HepG2 (cell line): ENCODE data around the gene LAMC3. TPM values are rescaled to one million over a fixed set of nuclear protein-coding genes. Genes with fewer than 3 reads are reported as not detected.

Experiments
- ATAC-seq: fragments of 200-7000 bp; cut with Tn5 transposase; 3 replicates; pipeline ENCODE4 v1.9.1; 2020; ENCODE audit warnings: mild to moderate bottlenecking, moderate library complexity
- BruUV-seq: library from RNA; stranded (reverse); fragments of 400-500 nt; replicated peaks from 2 replicates; lab custom pipeline; 2021; lab: Mats Ljungman, UMichigan
- CTCF ChIA-PET: fragments of 300-600 bp; formaldehyde crosslinking; extraction: SDS; loops from one replicate; lab custom pipeline; 2021; ENCODE audit warnings: low total read pairs, inconsistent platforms, low intra/inter-chr PET ratio; lab: Yijun Ruan, JAX
- POLR2A ChIA-PET: fragments of 350-600 bp; sonication (Branson Sonifier 250); formaldehyde crosslinking; loops from one replicate; lab custom pipeline; 2020; ENCODE audit warnings: antibody characterized with exemption, inconsistent platforms; lab: Yijun Ruan, JAX
- DNase-seq: peaks from one replicate; pipeline ENCODE4 v3.0.0-alpha.2; 2015; ENCODE audit warnings: low spot score
- FAIRE-seq: peaks from 3 replicates; lab custom pipeline; 2011; peaks lifted over from hg19 to GRCh38; lab: Jason Lieb, UNC
- H2AFZ ChIP-seq: one replicate; pipeline ENCODE4 v1.6.1; 2011; ENCODE audit warnings: low read length, inconsistent platforms
- H3K27ac ChIP-seq: fragments of 300-600 bp; 3 replicates; pipeline ENCODE4 v1.8.0; 2011; ENCODE audit warnings: mixed run types, mild to moderate bottlenecking, mixed read lengths, low read length, inconsistent platforms; ENCODE audit not compliant: insufficient read depth; ENCODE audit errors: extremely low read length
- H3K27me3 ChIP-seq, 2 experiments: fragments of 200-600 bp in 1 of 2; 2 replicates in 1 of 2; 3 replicates in 1 of 2; pipeline versions ENCODE4 v1.6.0 to v1.8.0; 2011; ENCODE audit warnings: low read length in 2 of 2, mild to moderate bottlenecking in 2 of 2, moderate library complexity in 2 of 2, inconsistent platforms in 1 of 2; ENCODE audit not compliant: insufficient read depth in 2 of 2, control insufficient read depth in 1 of 2
- H3K36me3 ChIP-seq, 2 experiments: fragments of 200-600 bp in 1 of 2; replicated peaks in 1 of 2; 2 replicates in 1 of 2; 3 replicates in 1 of 2; pipeline versions ENCODE4 v1.5.1 to v1.8.0; 2011; ENCODE audit warnings: low read length in 2 of 2, inconsistent platforms in 1 of 2; ENCODE audit not compliant: insufficient read depth in 2 of 2, control insufficient read depth in 1 of 2
- H3K4me1 ChIP-seq: 2 replicates; pipeline ENCODE4 v1.5.1; 2012; ENCODE audit warnings: low read length, inconsistent platforms; ENCODE audit not compliant: insufficient read depth
- H3K4me2 ChIP-seq: 2 replicates; pipeline ENCODE4 v1.6.0; 2011; ENCODE audit warnings: low read depth, low read length, inconsistent platforms
- H3K4me3 ChIP-seq, 3 experiments: fragments of 200-600 bp in 1 of 3; sonication (generic), shearing (Covaris generic) in 1 of 3; replicated peaks in 1 of 3; 2 replicates each; pipeline ENCODE4 v1.5.1; 2011 to 2016; ENCODE audit warnings: low read length in 3 of 3, inconsistent platforms in 2 of 3, low read depth in 2 of 3, mild to moderate bottlenecking in 2 of 3, control low read depth in 1 of 3, mixed read lengths in 1 of 3; ENCODE audit not compliant: insufficient read depth in 1 of 3
- H3K79me2 ChIP-seq: one replicate; pipeline ENCODE4 v1.6.1; 2011; ENCODE audit warnings: low read length, inconsistent platforms; ENCODE audit not compliant: insufficient read depth
- H3K9ac ChIP-seq: 2 replicates; pipeline ENCODE4 v1.6.0; 2011; ENCODE audit warnings: mild to moderate bottlenecking, low read depth, low read length, inconsistent platforms; ENCODE audit not compliant: insufficient read depth
- H3K9me3 ChIP-seq: 2 replicates; pipeline ENCODE4 v1.5.1; 2012; ENCODE audit warnings: mild to moderate bottlenecking, low read length
- H4K20me1 ChIP-seq: 2 replicates; pipeline ENCODE4 v1.6.0; 2011; ENCODE audit warnings: inconsistent platforms, mild to moderate bottlenecking, low read length, moderate library complexity; ENCODE audit not compliant: insufficient read depth
- CEBPB ChIP-seq: IDR thresholded peaks from 2 replicates; pipeline ENCODE4 v1.6.1; 2011; ENCODE audit warnings: low read depth, low read length, improper control_type of control experiment, borderline replicate concordance
- IRF9 ChIP-seq: sonication (generic); formaldehyde crosslinking; IDR thresholded peaks from 2 replicates; pipeline ENCODE4 v1.8.0; 2022; ENCODE audit warnings: missing genetic modification reagents, mild to moderate bottlenecking, borderline replicate concordance
- JUND ChIP-seq: sonication (generic); formaldehyde crosslinking; IDR thresholded peaks from 2 replicates; pipeline ENCODE4 v1.8.0; 2022; ENCODE audit warnings: mild to moderate bottlenecking, missing genetic modification reagents
- PHB2 ChIP-seq: fragments of 450-650 bp; IDR thresholded peaks from 2 replicates; pipeline ENCODE4 v1.6.1; 2018; ENCODE audit not compliant: partially characterized antibody
- PRPF4 ChIP-seq: fragments of 200-400 bp; formaldehyde crosslinking; IDR thresholded peaks from 2 replicates; pipeline ENCODE4 v1.6.1; 2016; ENCODE audit warnings: low read length, low read depth; ENCODE audit not compliant: poor library complexity, severe bottlenecking
- ZNF232 ChIP-seq: sonication (generic); formaldehyde crosslinking; IDR thresholded peaks from 2 replicates; pipeline ENCODE4 v1.4.0; 2020; ENCODE audit warnings: missing genetic modification reagents, borderline replicate concordance
- ZNF274 ChIP-seq: sonication (generic); formaldehyde crosslinking; IDR thresholded peaks from 2 replicates; pipeline ENCODE4 v1.5.1; 2020; ENCODE audit warnings: mild to moderate bottlenecking, missing genetic modification reagents
- ZNF460 ChIP-seq: sonication (generic); formaldehyde crosslinking; IDR thresholded peaks from 2 replicates; pipeline ENCODE4 v1.5.1; 2020; ENCODE audit warnings: missing genetic modification reagents, mild to moderate bottlenecking, borderline replicate concordance
- WGBS: methylation state at CpG from one replicate; pipeline ENCODE4 v1.1.6; 2017; ENCODE audit warnings: low lambda C conversion rate; 5-methylcytosine and 5-hydroxymethylcytosine counted together
- in situ Hi-C: cut with HindIII; loops from 2 replicates; pipeline ENCODE4 v1.10.0; 2017; ENCODE audit warnings: low pct_unique_long_range_greater_than_20kb; ENCODE audit not compliant: extremely low pct_ligation_motif_present
- intact Hi-C: fragments of 100-400 bp; cut with micrococcal nuclease; formaldehyde crosslinking; loops from one replicate; pipeline ENCODE4 v1.10.0; 2022; ENCODE audit not compliant: unreplicated experiment
- polyA plus RNA-seq, 8 experiments: library from polyadenylated mRNA; depleted of rRNA in 3 of 8; stranded (reverse) in 7 of 8; unstranded in 1 of 8; fragments of >200 nt; fragmentation: Illumina TruSeq in 4 of 8; extraction: Trizol in 4 of 8; gene quantifications; 2 replicates each; pipeline versions ENCODE4 v1.2.1 to v1.2.3, GENCODE V29; 2011 to 2016; ENCODE audit warnings: low read depth in 4 of 8, missing spikeins in 1 of 8, mixed read lengths in 1 of 8; ENCODE audit not compliant: insufficient read depth in 1 of 8
- total RNA-seq, 5 experiments: library from RNA; depleted of rRNA; stranded (reverse); fragments of >200 nt; fragmentation: Illumina TruSeq; extraction: Trizol; gene quantifications; 2 replicates each; pipeline ENCODE4 v1.2.3, GENCODE V29; 2016; ENCODE audit warnings: low read depth in 1 of 5
- TF ChIP-seq, protein P1 (sequence below): sonication (generic); formaldehyde crosslinking; IDR thresholded peaks from 2 replicates; pipeline ENCODE4 v1.9.0; 2022; ENCODE audit warnings: low read depth, missing genetic modification reagents
- TF ChIP-seq, protein P2 (sequence below): sonication (generic); formaldehyde crosslinking; IDR thresholded peaks from 2 replicates; pipeline ENCODE4 v1.4.0; 2020; ENCODE audit warnings: missing genetic modification reagents
- TF ChIP-seq, protein P3 (sequence below): sonication (generic); formaldehyde crosslinking; conservative IDR thresholded peaks from 2 replicates; pipeline ENCODE4 v1.4.0; 2020; ENCODE audit warnings: missing genetic modification reagents

LAMC3 gene
- total and polyA plus RNA-seq, 2 of the 13 experiments (the other 11 are each of a cell fraction or from before 2014, with no cell fraction given): 0.07 to 0.57 TPM

DNA sequence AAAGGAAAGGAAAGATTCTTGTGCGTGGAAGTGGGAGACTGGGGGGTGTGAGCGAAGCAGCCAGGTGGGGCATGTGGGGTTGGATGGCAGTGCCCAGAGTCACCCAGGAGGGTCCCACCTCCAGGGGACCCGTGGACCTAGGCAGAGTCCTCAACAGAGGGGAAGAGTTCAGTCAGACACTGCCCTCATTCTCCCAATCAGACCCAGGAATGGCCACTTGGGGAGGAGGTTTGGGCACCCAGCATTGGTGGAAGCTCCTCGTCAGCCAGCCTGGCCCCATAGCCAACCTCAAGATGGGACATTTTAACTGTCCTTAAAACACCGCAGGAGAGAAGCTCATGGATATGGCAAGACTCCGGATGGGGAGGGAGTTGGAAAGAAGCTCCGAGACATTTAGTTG is 21.9 kb upstream of the LAMC3 start:
- ChIA-PET CTCF (no interaction called here), POLR2A (no interaction called here)
- Histone ChIP-seq H3K4me2 (no peak overlapping the region), H3K9ac (no peak overlapping the region), H3K9me3 (no peaks in the 10 kb centered on the region), H3K4me1 (peaks cover 10% of the 10 kb centered on the region), H3K36me3 (no peaks in the 10 kb centered on the region), H3K27me3 (peaks cover 12 to 92% of the 10 kb centered on the region in 2 experiments; a peak in 4 of 5 replicates), H2AFZ (no peak overlapping the region), H3K79me2 (no peaks in the 10 kb centered on the region), H3K27ac (no peak overlapping the region), H3K4me3 (no peak overlapping the region), H4K20me1 (no peaks in the 10 kb centered on the region)
- in situ Hi-C loops (no loop called here), intact Hi-C loops (no loop called here)
- ATAC-seq (no peak), FAIRE-seq (no peak), DNase-seq (no peak)
- no TSS peak for BruUV-seq
- TF ChIP-seq IRF9 (CRISPR knock-in tag) (no peak), ZNF460 (CRISPR knock-in tag) (no peak), CEBPB (peak; percentile 1; the same call in 1 of the 2 replicates)
- WGBS: 50% methylated on average over 6 of the region's 7 CpGs

GRCh38 chr9:130987738-130988399 is 21.1 kb upstream of the LAMC3 start:
- H4K20me1 ChIP-seq: no peaks in the 10 kb centered on the region
- DNase-seq (no peak), FAIRE-seq (no peak), ATAC-seq (no peak)
- intact Hi-C loops (no loop called here), in situ Hi-C loops (no loop called here)
- CTCF ChIA-PET: no interaction called here
- H3K79me2 ChIP-seq: no peaks in the 10 kb centered on the region
- POLR2A ChIA-PET: no interaction called here
- no peaks in the 10 kb centered on the region for H3K9me3 ChIP-seq
- no peaks in the 10 kb centered on the region for H3K36me3 ChIP-seq
- H3K4me3 ChIP-seq: no peak overlapping the region
- no peak overlapping the region for H3K27ac ChIP-seq
- no peak overlapping the region for H2AFZ ChIP-seq
- 17% methylated on average over 10 of the region's 10 CpGs for WGBS
- no peak overlapping the region for H3K4me2 ChIP-seq
- peaks cover 15% of the 10 kb centered on the region for H3K4me1 ChIP-seq
- peaks cover 11 to 92% of the 10 kb centered on the region in 2 experiments; a peak in 4 of 5 replicates for H3K27me3 ChIP-seq
- no peak overlapping the region for H3K9ac ChIP-seq
- no TSS peak for BruUV-seq
- TF ChIP-seq ZNF232 (no peak), PHB2 (no peak), JUND (CRISPR knock-in tag) (no peak), ZNF274 (CRISPR knock-in tag) (no peak), PRPF4 (no peak)
- TF ChIP-seq, protein P1, sequence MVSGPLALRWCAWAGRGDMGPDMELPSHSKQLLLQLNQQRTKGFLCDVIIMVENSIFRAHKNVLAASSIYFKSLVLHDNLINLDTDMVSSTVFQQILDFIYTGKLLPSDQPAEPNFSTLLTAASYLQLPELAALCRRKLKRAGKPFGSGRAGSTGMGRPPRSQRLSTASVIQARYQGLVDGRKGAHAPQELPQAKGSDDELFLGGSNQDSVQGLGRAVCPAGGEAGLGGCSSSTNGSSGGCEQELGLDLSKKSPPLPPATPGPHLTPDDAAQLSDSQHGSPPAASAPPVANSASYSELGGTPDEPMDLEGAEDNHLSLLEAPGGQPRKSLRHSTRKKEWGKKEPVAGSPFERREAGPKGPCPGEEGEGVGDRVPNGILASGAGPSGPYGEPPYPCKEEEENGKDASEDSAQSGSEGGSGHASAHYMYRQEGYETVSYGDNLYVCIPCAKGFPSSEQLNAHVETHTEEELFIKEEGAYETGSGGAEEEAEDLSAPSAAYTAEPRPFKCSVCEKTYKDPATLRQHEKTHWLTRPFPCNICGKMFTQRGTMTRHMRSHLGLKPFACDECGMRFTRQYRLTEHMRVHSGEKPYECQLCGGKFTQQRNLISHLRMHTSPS (CRISPR knock-in tag): no peak
- TF ChIP-seq, protein P2, sequence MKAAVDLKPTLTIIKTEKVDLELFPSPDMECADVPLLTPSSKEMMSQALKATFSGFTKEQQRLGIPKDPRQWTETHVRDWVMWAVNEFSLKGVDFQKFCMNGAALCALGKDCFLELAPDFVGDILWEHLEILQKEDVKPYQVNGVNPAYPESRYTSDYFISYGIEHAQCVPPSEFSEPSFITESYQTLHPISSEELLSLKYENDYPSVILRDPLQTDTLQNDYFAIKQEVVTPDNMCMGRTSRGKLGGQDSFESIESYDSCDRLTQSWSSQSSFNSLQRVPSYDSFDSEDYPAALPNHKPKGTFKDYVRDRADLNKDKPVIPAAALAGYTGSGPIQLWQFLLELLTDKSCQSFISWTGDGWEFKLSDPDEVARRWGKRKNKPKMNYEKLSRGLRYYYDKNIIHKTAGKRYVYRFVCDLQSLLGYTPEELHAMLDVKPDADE (CRISPR knock-in tag): no peak
- TF ChIP-seq, protein P3, sequence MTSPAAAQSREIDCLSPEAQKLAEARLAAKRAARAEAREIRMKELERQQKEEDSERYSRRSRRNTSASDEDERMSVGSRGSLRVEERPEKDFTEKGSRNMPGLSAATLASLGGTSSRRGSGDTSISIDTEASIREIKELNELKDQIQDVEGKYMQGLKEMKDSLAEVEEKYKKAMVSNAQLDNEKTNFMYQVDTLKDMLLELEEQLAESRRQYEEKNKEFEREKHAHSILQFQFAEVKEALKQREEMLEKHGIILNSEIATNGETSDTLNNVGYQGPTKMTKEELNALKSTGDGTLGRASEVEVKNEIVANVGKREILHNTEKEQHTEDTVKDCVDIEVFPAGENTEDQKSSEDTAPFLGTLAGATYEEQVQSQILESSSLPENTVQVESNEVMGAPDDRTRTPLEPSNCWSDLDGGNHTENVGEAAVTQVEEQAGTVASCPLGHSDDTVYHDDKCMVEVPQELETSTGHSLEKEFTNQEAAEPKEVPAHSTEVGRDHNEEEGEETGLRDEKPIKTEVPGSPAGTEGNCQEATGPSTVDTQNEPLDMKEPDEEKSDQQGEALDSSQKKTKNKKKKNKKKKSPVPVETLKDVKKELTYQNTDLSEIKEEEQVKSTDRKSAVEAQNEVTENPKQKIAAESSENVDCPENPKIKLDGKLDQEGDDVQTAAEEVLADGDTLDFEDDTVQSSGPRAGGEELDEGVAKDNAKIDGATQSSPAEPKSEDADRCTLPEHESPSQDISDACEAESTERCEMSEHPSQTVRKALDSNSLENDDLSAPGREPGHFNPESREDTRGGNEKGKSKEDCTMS (CRISPR knock-in tag): no peak
